SK-N-SH (cell line): Measurements from ENCODE around the gene ATE1.

Source experiments
- GABPA ChIP-seq: IDR thresholded peaks from 2 replicates; pipeline ENCODE4 v1.4.0; 2012; ENCODE audit warnings: low read depth, mild to moderate bottlenecking
- JUND ChIP-seq: IDR thresholded peaks from 2 replicates; pipeline ENCODE4 v1.4.0; 2012
- NRF1 ChIP-seq: IDR thresholded peaks from 2 replicates; pipeline ENCODE4 v1.6.1; 2012; ENCODE audit warnings: low read depth, mild to moderate bottlenecking, low read length
- SIN3A ChIP-seq: IDR thresholded peaks from 2 replicates; pipeline ENCODE4 v1.6.1; 2012; ENCODE audit warnings: low read depth, mild to moderate bottlenecking, low read length, moderate library complexity, borderline replicate concordance
- TF ChIP-seq, protein P1 (sequence below): fragments of 200-600 bp; sonication (generic); IDR thresholded peaks from 2 replicates; pipeline ENCODE4 v1.6.1; 2017; ENCODE audit warnings: antibody characterized with exemption, mild to moderate bottlenecking, moderate library complexity
- TF ChIP-seq, protein P2 (sequence below): fragments of 150-350 bp; IDR thresholded peaks from 2 replicates; pipeline ENCODE4 v1.6.1; 2017; ENCODE audit warnings: antibody characterized with exemption, low read length, low read depth, borderline replicate concordance

DNA sequence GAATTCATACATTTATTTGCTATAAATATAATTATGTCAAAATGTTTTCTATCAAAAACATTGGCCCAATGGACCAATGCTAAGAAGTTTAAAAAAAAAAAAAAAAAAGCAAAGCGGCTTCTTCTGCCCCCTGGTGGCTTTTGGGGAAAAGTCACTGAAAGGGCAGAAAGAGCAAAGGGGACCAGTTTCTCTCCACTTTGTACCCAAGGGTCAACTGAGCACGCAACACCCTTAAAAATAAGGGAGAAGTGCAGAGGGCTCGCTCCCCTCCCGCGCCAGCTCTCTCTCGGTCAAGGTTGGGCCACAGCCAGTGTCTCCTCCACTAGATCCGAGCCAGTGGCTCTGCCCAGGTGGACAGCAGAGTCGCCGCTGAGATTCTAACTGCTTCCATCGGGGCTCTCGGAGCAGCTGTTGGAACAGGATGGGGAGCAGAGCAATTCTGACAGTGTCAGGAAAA is 193.2 kb downstream of the ATE1 start:
- TF ChIP-seq NRF1 = no peak
- TF ChIP-seq SIN3A = no peak
- TF ChIP-seq, protein P1, sequence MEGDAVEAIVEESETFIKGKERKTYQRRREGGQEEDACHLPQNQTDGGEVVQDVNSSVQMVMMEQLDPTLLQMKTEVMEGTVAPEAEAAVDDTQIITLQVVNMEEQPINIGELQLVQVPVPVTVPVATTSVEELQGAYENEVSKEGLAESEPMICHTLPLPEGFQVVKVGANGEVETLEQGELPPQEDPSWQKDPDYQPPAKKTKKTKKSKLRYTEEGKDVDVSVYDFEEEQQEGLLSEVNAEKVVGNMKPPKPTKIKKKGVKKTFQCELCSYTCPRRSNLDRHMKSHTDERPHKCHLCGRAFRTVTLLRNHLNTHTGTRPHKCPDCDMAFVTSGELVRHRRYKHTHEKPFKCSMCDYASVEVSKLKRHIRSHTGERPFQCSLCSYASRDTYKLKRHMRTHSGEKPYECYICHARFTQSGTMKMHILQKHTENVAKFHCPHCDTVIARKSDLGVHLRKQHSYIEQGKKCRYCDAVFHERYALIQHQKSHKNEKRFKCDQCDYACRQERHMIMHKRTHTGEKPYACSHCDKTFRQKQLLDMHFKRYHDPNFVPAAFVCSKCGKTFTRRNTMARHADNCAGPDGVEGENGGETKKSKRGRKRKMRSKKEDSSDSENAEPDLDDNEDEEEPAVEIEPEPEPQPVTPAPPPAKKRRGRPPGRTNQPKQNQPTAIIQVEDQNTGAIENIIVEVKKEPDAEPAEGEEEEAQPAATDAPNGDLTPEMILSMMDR = peak; percentile 88
- TF ChIP-seq JUND = no peak
- no peak for TF ChIP-seq GABPA
- TF ChIP-seq, protein P2, sequence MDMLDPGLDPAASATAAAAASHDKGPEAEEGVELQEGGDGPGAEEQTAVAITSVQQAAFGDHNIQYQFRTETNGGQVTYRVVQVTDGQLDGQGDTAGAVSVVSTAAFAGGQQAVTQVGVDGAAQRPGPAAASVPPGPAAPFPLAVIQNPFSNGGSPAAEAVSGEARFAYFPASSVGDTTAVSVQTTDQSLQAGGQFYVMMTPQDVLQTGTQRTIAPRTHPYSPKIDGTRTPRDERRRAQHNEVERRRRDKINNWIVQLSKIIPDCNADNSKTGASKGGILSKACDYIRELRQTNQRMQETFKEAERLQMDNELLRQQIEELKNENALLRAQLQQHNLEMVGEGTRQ = no peak
